GM12864 (cell line): ENCODE measurements around the gene GALNT2.

Source experiments
- DNase-seq: peaks from one replicate; pipeline ENCODE4 v3.0.0-alpha.2; 2011; ENCODE audit warnings: low read depth
- H3K4me3 ChIP-seq: 2 replicates; pipeline ENCODE4 v1.5.1; 2011; ENCODE audit warnings: mild to moderate bottlenecking, low read depth, low read length, control low read depth
- CTCF ChIP-seq: IDR thresholded peaks from 2 replicates; pipeline ENCODE4 v1.5.1; 2011; ENCODE audit warnings: low read depth, mild to moderate bottlenecking, moderate library complexity, low read length, control low read depth, inconsistent platforms; ENCODE audit errors: missing control alignments

GALNT2 gene

GRCh38 chr1:230226814-230227213 lies 159.8 kb downstream of the GALNT2 start:
- DNase-seq = no peak
- no peak for TF ChIP-seq CTCF
- no peak overlapping the region for H3K4me3 ChIP-seq

- DNase-seq = no peak
- TF ChIP-seq CTCF = no peak
- no peak overlapping the region for H3K4me3 ChIP-seq
These were observed 161.3 kb downstream of the GALNT2 start for GRCh38 chr1:230228236-230228897.

GRCh38 chr1:230230273-230230672 lies 163.2 kb downstream of the GALNT2 start:
- TF ChIP-seq CTCF = no peak
- H3K4me3 ChIP-seq = no peak overlapping the region
- DNase-seq = no peak

GRCh38 chr1:230230948-230231773 lies 164.1 kb downstream of the GALNT2 start:
- no peak for DNase-seq
- TF ChIP-seq CTCF = no peak
- no peak overlapping the region for H3K4me3 ChIP-seq

- H3K4me3 ChIP-seq = no peak overlapping the region
- DNase-seq = no peak
- TF ChIP-seq CTCF = no peak
These were observed 164.7 kb downstream of the GALNT2 start for GRCh38 chr1:230231774-230232145.

GRCh38 chr1:230232371-230232771 lies 165.3 kb downstream of the GALNT2 start:
- no peak overlapping the region for H3K4me3 ChIP-seq
- DNase-seq = no peak
- no peak for TF ChIP-seq CTCF
